Stimulated activated CD4-positive, alpha-beta T cell treated with anti-CD3 and anti-CD28 coated beads, Interleukin-4, amount 100 ng/mL, for 24 hours (primary cell): ENCODE data around the gene TENT4A.

ENCODE experiments used
- DNase-seq: peaks from one replicate; pipeline ENCODE4 v3.0.0-alpha.2; 2020

The TENT4A gene

GRCh38 chr5:6700685-6701355 lies 12.4 kb upstream of the TENT4A start:
- no peak for DNase-seq

GRCh38 chr5:6701491-6701890 lies 11.7 kb upstream of the TENT4A start:
- DNase-seq: no peak

DNA sequence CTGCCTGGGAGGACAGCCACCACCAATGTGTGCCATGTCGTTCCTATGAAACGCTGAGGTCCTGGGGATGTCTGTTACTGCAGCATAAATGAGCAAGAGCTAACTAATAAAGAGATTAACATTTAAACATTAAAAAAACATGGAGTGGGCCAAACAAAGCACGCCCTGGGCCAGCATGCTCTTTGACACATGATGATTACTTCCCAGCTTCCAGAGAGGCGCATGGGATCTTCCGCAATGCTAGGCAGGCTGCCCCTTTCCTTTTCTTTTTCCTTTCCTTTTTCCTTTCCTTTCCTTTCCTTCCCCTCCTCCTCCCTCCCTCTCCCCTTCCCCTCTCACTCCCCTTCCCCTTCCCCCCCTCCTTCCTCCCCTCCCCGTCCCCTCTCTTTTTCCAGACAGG lies 10.6 kb upstream of the TENT4A start:
- DNase-seq: no peak

- no peak for DNase-seq
Observed at GRCh38 chr5:6703806-6704205, 9.4 kb upstream of the TENT4A start.

DNA sequence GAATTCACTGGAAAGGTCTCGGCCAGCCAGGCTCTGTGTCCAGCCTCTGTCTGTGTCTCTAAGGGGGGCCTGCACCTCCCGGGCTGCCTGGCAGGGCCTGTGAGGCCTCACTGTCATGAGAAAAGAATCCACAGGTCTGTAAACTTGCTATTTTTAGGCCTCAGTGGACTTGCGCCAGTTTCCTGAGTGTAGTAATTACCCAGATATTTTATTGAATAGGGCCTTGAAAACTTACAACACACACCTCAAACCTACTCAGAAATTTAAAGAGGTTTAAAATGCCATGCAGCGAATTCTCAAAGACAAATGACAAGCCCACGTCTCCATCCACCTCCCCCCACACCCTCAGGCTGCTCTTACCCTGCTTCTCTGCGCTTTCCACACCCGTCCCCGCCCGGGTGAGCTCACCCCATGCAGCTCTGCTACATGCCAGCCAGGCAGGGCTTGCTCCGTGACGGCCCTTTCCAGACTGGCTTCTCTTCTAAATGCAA lies 8.8 kb upstream of the TENT4A start:
- no peak for DNase-seq

DNA sequence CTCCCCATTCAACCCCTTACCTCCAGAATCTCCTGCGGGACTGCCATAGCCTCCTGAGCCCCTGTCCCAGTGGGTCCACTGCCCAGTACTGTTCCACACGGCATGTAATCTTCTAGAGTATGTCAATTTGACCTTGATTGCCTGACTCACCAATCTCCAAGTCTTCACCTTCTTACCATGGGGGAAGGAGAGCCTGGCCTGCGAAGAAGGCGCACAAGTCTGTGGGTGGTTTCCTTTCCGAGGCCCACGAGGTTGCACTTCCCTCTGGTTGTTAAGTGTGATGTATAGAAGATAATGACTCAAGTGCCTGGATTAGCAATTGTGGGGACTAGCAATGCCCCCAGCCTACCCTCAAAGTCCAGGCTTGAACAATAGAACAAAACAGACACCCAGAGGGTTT lies 8.1 kb upstream of the TENT4A start:
- no peak for DNase-seq

DNA sequence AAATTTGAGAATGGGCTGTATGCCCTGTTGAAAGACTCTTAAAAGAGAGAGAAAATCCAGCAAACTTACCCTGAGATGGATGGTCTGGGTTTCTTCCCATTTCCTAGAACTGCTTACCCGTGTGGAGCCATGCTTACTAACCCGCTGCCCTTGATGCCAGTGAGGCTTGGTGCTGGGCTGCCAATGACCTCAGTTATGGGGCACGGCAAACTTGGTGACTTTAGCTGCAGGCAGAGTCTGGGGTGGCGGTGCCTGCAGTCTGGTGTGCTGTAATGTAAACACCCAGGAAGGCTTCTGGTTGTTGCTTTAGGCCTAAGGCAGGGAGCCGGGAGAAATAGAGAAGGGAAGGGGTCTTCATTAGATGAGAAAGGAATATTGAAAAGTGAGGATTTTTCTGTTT lies 7.3 kb upstream of the TENT4A start:
- no peak for DNase-seq

DNA sequence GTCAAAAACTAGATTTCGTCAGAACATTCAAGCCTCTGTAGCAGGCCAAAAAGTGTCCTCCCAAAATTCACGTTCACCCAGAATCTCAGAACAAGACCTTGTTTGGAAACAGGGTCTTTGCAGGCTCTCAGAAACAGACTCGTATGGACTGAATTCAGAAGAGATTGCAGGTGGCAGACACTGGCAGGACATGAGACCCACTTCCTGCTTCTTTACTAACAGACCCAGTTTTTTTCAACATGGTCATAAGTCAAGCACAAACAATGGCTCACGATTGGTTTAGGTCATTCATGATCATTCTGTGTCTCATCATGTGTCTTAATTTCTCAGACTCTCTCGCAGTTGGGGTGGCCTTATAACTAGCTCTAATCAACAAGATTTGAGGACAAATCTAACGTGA lies 5.4 kb upstream of the TENT4A start:
- DNase-seq: no peak

DNA sequence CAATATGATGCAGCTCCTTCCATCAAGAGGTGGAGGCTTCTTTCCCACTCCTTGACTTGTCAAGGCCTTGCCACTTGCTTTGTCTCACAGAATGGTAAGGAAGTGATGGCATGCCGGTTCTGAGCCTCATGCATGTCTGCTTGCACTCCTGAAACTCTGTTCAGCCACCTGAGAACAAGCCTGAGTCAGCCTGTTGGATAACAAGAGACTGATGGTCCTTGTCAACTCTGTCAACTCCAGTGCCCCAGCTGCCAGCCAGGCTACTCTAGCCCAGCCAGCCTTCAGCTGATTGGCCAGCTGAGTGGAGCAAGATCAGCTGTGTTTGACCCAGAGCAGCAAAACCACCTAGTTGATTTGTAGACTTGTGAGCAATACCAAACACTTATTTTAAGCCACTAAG lies 4.4 kb upstream of the TENT4A start:
- DNase-seq: no peak

DNA sequence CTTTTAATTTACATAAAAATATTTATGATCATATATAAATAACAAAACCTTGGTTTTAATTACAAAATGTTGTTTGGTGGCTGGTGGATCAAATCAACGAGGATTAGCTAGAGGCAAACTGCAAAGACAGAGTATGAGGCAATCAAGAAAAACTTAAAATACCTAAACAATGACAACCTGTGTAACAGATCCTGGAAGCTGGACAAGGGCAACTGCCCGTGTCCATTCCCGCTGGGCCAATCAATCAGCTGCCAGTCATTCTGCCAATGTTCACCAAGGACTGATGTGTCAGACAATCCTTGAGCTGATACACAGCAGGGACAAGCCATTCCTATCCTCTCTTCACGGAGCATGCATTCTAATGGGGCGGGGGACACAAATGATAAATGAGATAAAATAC lies 3.2 kb upstream of the TENT4A start:
- no peak for DNase-seq

GRCh38 chr5:6710551-6711318 lies 2.5 kb upstream of the TENT4A start:
- no peak for DNase-seq

DNA sequence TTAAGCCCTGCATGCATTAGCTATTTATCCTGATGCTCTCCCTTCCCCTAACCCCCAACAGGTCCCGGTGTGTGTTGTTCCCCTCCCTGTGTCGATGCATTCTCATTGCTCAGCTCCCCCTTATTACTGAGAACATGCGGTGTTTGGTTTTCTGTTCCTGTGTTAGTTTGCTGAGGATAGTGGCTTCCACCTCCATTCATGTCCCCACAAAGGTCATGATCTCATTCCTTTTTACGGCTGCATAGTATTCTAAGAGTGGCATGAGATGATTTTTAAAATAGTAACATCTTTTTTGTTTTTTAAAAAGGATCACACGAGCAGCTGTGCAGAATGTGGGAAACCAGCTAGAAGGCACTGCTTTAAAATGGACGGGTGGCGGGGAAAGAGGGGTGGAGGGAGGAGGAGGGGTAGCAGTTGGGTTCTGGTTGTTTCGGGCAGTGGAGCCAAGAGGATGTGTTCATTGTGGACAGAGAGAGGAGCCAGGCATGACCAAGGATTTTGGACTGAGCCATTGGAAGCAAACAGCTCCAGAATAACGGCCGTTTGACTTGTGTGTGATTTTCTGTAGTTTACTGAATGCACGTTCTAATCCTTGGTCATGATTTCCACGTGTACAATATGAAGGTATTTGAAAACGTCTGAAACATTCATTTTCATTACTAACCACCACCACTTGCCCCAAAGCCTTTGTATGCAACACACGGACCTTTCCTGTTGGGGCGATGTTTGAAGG lies 1.7 kb upstream of the TENT4A start:
- DNase-seq: no peak

GRCh38 chr5:6712142-6712576 lies 1.1 kb upstream of the TENT4A start:
- DNase-seq: peak; percentile 52

DNA sequence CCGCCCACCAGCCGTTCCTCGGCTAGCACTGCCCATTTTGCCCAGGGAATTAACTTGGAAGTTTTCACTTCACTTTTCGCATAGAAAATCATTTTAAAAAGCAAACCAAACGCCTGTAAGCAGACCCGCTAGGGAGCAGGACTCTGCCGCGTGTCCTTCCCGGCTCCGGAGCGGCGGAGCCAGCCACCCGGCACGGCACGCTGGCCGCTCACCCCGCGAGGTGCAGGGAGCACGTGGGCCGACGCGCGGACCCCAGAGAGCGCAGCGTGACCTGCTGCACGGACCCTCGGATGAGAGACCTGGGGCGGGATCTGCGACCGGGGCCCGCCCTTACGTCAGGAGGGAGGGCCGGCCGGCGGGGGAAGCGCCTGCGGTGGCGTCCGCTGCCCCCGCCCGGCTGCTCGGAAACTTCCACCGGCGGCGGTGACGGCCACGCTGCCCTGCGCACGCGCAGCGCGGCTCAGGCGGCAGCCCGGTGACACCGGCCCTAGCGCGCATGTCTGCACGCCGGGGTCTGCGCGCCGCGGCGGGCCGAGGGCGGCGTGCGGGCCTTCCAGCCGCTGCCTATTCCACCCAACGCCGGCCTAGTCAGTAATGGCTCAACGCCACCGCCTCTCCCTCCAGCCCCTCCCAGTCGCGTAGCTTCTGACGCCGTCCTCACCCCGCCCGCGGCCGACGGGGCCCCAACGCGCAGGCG lies 507 bp upstream of the TENT4A start:
- DNase-seq: peak; percentile 97

GRCh38 chr5:6714226-6715041 lies 1.2 kb downstream of the TENT4A start:
- no peak for DNase-seq

- no peak for DNase-seq
Observed at GRCh38 chr5:6715271-6715670, 2.0 kb downstream of the TENT4A start.

DNA sequence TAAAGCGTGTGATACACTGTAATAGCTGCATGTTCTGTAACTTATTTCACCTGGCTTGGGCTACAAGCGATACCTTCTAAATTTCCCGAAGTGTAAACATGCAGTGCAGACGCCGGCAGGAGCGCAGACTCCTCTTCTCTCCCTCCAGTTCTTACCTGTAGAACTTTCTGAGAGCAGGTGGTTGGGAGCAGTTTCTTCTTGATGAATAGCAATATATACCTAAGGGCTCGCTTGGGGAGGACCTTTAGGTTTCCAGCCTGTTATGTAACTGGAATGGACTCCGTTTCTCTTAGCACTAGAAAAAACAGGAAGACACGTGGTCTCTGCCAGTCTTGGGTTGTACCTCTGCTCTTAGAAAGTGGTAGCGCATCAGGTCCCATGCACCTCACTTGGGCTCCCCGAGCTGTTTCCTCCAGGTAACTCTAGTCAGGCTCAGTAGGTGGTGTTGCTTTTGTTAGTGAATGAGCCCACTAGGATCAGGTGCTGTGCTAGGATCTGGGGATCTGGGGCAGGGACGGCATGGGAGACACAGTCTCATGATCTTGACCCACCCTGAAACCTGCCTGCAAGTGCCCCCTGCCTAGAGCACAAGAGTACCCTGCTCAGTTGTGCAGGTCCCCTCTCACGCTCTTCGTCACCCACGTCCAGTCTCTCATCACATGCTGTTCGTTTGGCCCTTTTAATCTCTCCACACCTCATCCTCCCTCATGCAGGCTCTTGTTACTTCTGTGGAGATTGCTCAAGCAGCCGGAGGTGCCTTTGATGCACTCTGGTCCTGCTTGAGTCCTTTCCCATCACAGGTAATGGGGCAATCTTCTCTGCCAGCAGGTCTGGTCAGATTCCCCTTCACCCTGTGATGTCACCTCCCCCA lies 2.8 kb downstream of the TENT4A start:
- no peak for DNase-seq

DNA sequence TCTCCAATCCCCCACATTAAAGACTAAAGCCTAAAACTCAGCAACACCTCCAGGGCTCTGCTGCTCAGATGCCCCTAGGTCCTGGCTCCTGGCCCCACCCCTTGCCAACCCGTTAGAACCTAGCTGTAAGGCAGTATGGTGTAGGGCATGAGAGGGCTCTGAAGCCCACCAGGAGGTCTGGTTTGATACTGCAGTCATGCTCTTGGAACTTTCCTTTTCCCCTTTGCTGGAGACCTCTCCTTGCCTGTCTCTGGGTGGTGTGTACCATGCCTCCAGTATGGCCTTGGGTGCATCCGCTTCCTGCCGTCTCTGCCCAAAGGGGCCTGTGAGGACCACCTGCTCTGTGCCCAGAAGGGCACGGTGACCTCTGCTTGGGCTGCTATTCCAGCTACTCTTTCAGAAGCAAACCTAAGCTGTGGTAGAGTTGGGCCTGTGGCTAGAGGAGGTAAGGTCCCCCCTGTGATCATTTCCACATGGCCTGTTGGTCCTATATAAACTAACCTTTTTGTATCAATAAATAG lies 3.5 kb downstream of the TENT4A start:
- no peak for DNase-seq

DNA sequence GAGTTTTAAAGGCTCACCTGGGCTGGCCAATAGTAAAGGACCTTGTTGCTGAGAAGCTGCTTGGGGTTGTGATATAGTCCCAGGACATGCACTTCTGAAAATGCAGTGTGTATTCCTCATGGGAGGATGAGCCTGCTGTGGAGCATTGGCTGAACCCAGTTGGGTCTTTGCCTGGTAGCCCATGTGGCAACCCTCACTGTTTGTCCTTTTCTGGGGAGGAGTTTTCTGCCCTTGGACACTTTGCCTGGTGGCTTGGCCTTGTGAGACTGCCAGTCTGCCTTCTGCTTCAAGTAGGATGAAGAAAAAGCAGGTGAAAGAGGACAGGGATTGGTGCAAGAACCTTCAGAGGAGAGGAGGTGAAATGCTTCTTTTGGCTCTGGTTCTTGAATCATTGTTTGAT lies 4.0 kb downstream of the TENT4A start:
- no peak for DNase-seq

- DNase-seq: no peak
Observed at GRCh38 chr5:6717687-6718086, 4.5 kb downstream of the TENT4A start.

GRCh38 chr5:6718161-6718681 lies 5.0 kb downstream of the TENT4A start:
- DNase-seq: no peak
